HepG2 (cell line): Measurements from ENCODE around the gene RAI14. TPM values are rescaled to one million over a fixed set of nuclear protein-coding genes. Genes with fewer than 3 reads are reported as not detected.

ENCODE experiments used
- ATAC-seq: fragments of 200-7000 bp; cut with Tn5 transposase; 3 replicates; pipeline ENCODE4 v1.9.1; 2020; ENCODE audit warnings: mild to moderate bottlenecking, moderate library complexity
- BruUV-seq: library from RNA; stranded (reverse); fragments of 400-500 nt; replicated peaks from 2 replicates; lab custom pipeline; 2021; lab: Mats Ljungman, UMichigan
- CTCF ChIA-PET: fragments of 300-600 bp; formaldehyde crosslinking; extraction: SDS; loops from one replicate; lab custom pipeline; 2021; ENCODE audit warnings: low total read pairs, inconsistent platforms, low intra/inter-chr PET ratio; lab: Yijun Ruan, JAX
- POLR2A ChIA-PET: fragments of 350-600 bp; sonication (Branson Sonifier 250); formaldehyde crosslinking; loops from one replicate; lab custom pipeline; 2020; ENCODE audit warnings: antibody characterized with exemption, inconsistent platforms; lab: Yijun Ruan, JAX
- DNase-seq: peaks from one replicate; pipeline ENCODE4 v3.0.0-alpha.2; 2015; ENCODE audit warnings: low spot score
- FAIRE-seq: peaks from 3 replicates; lab custom pipeline; 2011; peaks lifted over from hg19 to GRCh38; lab: Jason Lieb, UNC
- H2AFZ ChIP-seq: one replicate; pipeline ENCODE4 v1.6.1; 2011; ENCODE audit warnings: low read length, inconsistent platforms
- H3K27ac ChIP-seq: fragments of 300-600 bp; 3 replicates; pipeline ENCODE4 v1.8.0; 2011; ENCODE audit warnings: mixed run types, mild to moderate bottlenecking, mixed read lengths, low read length, inconsistent platforms; ENCODE audit not compliant: insufficient read depth; ENCODE audit errors: extremely low read length
- H3K27me3 ChIP-seq, 2 experiments: fragments of 200-600 bp in 1 of 2; 2 replicates in 1 of 2; 3 replicates in 1 of 2; pipeline versions ENCODE4 v1.6.0 to v1.8.0; 2011; ENCODE audit warnings: low read length in 2 of 2, mild to moderate bottlenecking in 2 of 2, moderate library complexity in 2 of 2, inconsistent platforms in 1 of 2; ENCODE audit not compliant: insufficient read depth in 2 of 2, control insufficient read depth in 1 of 2
- H3K36me3 ChIP-seq, 2 experiments: fragments of 200-600 bp in 1 of 2; replicated peaks in 1 of 2; 2 replicates in 1 of 2; 3 replicates in 1 of 2; pipeline versions ENCODE4 v1.5.1 to v1.8.0; 2011; ENCODE audit warnings: low read length in 2 of 2, inconsistent platforms in 1 of 2; ENCODE audit not compliant: insufficient read depth in 2 of 2, control insufficient read depth in 1 of 2
- H3K4me1 ChIP-seq: 2 replicates; pipeline ENCODE4 v1.5.1; 2012; ENCODE audit warnings: low read length, inconsistent platforms; ENCODE audit not compliant: insufficient read depth
- H3K4me2 ChIP-seq: 2 replicates; pipeline ENCODE4 v1.6.0; 2011; ENCODE audit warnings: low read depth, low read length, inconsistent platforms
- H3K4me3 ChIP-seq, 3 experiments: fragments of 200-600 bp in 1 of 3; sonication (generic), shearing (Covaris generic) in 1 of 3; replicated peaks in 1 of 3; 2 replicates each; pipeline ENCODE4 v1.5.1; 2011 to 2016; ENCODE audit warnings: low read length in 3 of 3, inconsistent platforms in 2 of 3, low read depth in 2 of 3, mild to moderate bottlenecking in 2 of 3, control low read depth in 1 of 3, mixed read lengths in 1 of 3; ENCODE audit not compliant: insufficient read depth in 1 of 3
- H3K79me2 ChIP-seq: one replicate; pipeline ENCODE4 v1.6.1; 2011; ENCODE audit warnings: low read length, inconsistent platforms; ENCODE audit not compliant: insufficient read depth
- H3K9ac ChIP-seq: 2 replicates; pipeline ENCODE4 v1.6.0; 2011; ENCODE audit warnings: mild to moderate bottlenecking, low read depth, low read length, inconsistent platforms; ENCODE audit not compliant: insufficient read depth
- H3K9me3 ChIP-seq: 2 replicates; pipeline ENCODE4 v1.5.1; 2012; ENCODE audit warnings: mild to moderate bottlenecking, low read length
- H4K20me1 ChIP-seq: 2 replicates; pipeline ENCODE4 v1.6.0; 2011; ENCODE audit warnings: inconsistent platforms, mild to moderate bottlenecking, low read length, moderate library complexity; ENCODE audit not compliant: insufficient read depth
- AGO2 ChIP-seq: fragments of 200-400 bp; formaldehyde crosslinking; optimal IDR thresholded peaks from 2 replicates; pipeline ENCODE3; 2017; ENCODE audit warnings: mild to moderate bottlenecking, low read depth, low read length, moderate library complexity
- AHR ChIP-seq: IDR thresholded peaks from 2 replicates; pipeline ENCODE4 v1.6.1; 2018; ENCODE audit warnings: missing genetic modification reagents, missing compliant biosample characterization
- MXD1 ChIP-seq: sonication (generic); formaldehyde crosslinking; IDR thresholded peaks from 2 replicates; pipeline ENCODE4 v1.4.0; 2020; ENCODE audit warnings: mild to moderate bottlenecking, missing genetic modification reagents
- NR2F1 ChIP-seq, 2 experiments: fragments of 450-650 bp in 1 of 2; formaldehyde crosslinking in 1 of 2; IDR thresholded peaks; 2 replicates each; pipeline versions ENCODE4 v1.5.0 to v1.6.1; 2016 to 2020; ENCODE audit warnings: mild to moderate bottlenecking in 1 of 2, missing compliant biosample characterization in 1 of 2, missing genetic modification reagents in 1 of 2, moderate library complexity in 1 of 2
- RBM22 ChIP-seq: fragments of 200-400 bp; formaldehyde crosslinking; optimal IDR thresholded peaks from 2 replicates; pipeline ENCODE3; 2017; ENCODE audit warnings: mild to moderate bottlenecking, low read length, moderate library complexity
- RFX3 ChIP-seq: IDR thresholded peaks from 2 replicates; pipeline ENCODE4 v1.6.1; 2016; ENCODE audit warnings: missing biosample characterization, missing genetic modification reagents
- ZNF12 ChIP-seq: sonication (generic); formaldehyde crosslinking; IDR thresholded peaks from 2 replicates; pipeline ENCODE4 v1.5.0; 2020; ENCODE audit warnings: missing genetic modification reagents
- ZNF687 ChIP-seq: sonication (generic); formaldehyde crosslinking; IDR thresholded peaks from 2 replicates; pipeline ENCODE4 v1.5.1; 2020; ENCODE audit warnings: mild to moderate bottlenecking, missing genetic modification reagents, moderate library complexity
- ZSCAN22 ChIP-seq: sonication (generic); formaldehyde crosslinking; IDR thresholded peaks from 2 replicates; pipeline ENCODE4 v1.4.0; 2020; ENCODE audit warnings: mild to moderate bottlenecking, missing genetic modification reagents
- ZSCAN30 ChIP-seq: sonication (generic); formaldehyde crosslinking; IDR thresholded peaks from 2 replicates; pipeline ENCODE4 v1.5.0; 2020; ENCODE audit warnings: mild to moderate bottlenecking, missing genetic modification reagents
- WGBS: methylation state at CpG from one replicate; pipeline ENCODE4 v1.1.6; 2017; ENCODE audit warnings: low lambda C conversion rate; 5-methylcytosine and 5-hydroxymethylcytosine counted together
- in situ Hi-C: cut with HindIII; loops from 2 replicates; pipeline ENCODE4 v1.10.0; 2017; ENCODE audit warnings: low pct_unique_long_range_greater_than_20kb; ENCODE audit not compliant: extremely low pct_ligation_motif_present
- intact Hi-C: fragments of 100-400 bp; cut with micrococcal nuclease; formaldehyde crosslinking; loops from one replicate; pipeline ENCODE4 v1.10.0; 2022; ENCODE audit not compliant: unreplicated experiment
- polyA plus RNA-seq, 8 experiments: library from polyadenylated mRNA; depleted of rRNA in 3 of 8; stranded (reverse) in 7 of 8; unstranded in 1 of 8; fragments of >200 nt; fragmentation: Illumina TruSeq in 4 of 8; extraction: Trizol in 4 of 8; gene quantifications; 2 replicates each; pipeline versions ENCODE4 v1.2.1 to v1.2.3, GENCODE V29; 2011 to 2016; ENCODE audit warnings: low read depth in 4 of 8, missing spikeins in 1 of 8, mixed read lengths in 1 of 8; ENCODE audit not compliant: insufficient read depth in 1 of 8
- total RNA-seq, 5 experiments: library from RNA; depleted of rRNA; stranded (reverse); fragments of >200 nt; fragmentation: Illumina TruSeq; extraction: Trizol; gene quantifications; 2 replicates each; pipeline ENCODE4 v1.2.3, GENCODE V29; 2016; ENCODE audit warnings: low read depth in 1 of 5

Gene RAI14
- total and polyA plus RNA-seq, 2 of the 13 experiments (the other 11 are each of a cell fraction or from before 2014, with no cell fraction given) = 12.6 to 18.2 TPM

GRCh38 chr5:34804913-34805312 lies 148.8 kb downstream of the RAI14 start:
- CTCF ChIA-PET = no interaction called here
- H3K36me3 ChIP-seq = peaks cover 0 to 4% of the 10 kb centered on the region in 2 experiments; a peak in 2 of 5 replicates
- DNase-seq (no peak), ATAC-seq (no peak), FAIRE-seq (no peak)
- no peak overlapping the region for H3K4me3 ChIP-seq
- H3K9me3 ChIP-seq = no peaks in the 10 kb centered on the region
- POLR2A ChIA-PET = no interaction called here
- no peak overlapping the region for H2AFZ ChIP-seq
- no peak overlapping the region for H3K27ac ChIP-seq
- in situ Hi-C loops (no loop called here), intact Hi-C loops (no loop called here)
- no peaks in the 10 kb centered on the region for H3K79me2 ChIP-seq
- H3K27me3 ChIP-seq = no peaks in the 10 kb centered on the region
- no peak for TF ChIP-seq RFX3
- no peak for TF ChIP-seq ZSCAN22
- no peak for TF ChIP-seq ZNF12 (CRISPR knock-in tag)
- TF ChIP-seq, all 625 proteins: peak for 0
- Histone ChIP-seq H3K9ac (no peak overlapping the region), H3K4me2 (no peak overlapping the region), H4K20me1 (no peaks in the 10 kb centered on the region), H3K4me1 (no peaks in the 10 kb centered on the region)
- 95% methylated on average over 5 of the region's 5 CpGs for WGBS
- no TSS peak for BruUV-seq

DNA sequence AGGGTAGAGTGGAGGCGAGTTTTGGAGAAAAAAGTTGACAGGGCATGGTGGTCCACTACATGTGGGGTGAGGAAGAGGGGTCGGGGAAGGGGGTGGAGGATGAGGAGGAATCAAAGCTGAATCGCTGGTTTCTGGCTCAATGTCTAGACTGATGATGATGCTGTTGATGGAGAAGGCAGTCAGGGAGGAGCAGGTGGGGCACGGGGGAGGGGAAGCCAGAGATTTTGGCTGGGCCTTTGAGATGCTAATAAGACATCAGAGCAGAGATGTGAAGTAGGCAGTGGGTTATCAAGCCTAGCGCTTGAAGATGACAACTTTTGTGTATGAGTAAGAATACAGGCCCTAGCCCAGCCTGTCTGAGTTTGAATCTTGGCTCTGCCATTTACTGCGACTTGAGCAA lies 150.4 kb downstream of the RAI14 start:
- Histone ChIP-seq H2AFZ (no peak overlapping the region), H3K4me3 (no peak overlapping the region), H3K4me2 (no peak overlapping the region), H3K27me3 (no peaks in the 10 kb centered on the region), H3K9ac (no peak overlapping the region), H3K4me1 (no peaks in the 10 kb centered on the region), H3K36me3 (no peaks in the 10 kb centered on the region; a peak in 1 of 5 replicates), H4K20me1 (no peaks in the 10 kb centered on the region), H3K27ac (no peak overlapping the region), H3K79me2 (no peaks in the 10 kb centered on the region), H3K9me3 (no peaks in the 10 kb centered on the region)
- FAIRE-seq (no peak), DNase-seq (no peak), ATAC-seq (no peak)
- ChIA-PET POLR2A (no interaction called here), CTCF (no interaction called here)
- intact Hi-C loops (no loop called here), in situ Hi-C loops (no loop called here)
- no TSS peak for BruUV-seq
- no peak for TF ChIP-seq AHR
- TF ChIP-seq AGO2 = no peak
- no peak for TF ChIP-seq ZNF687 (CRISPR knock-in tag)
- no peak for TF ChIP-seq RBM22
- TF ChIP-seq NR2F1 (CRISPR knock-in tag; IDR thresholded peaks at IDR 0.05) = no peak
- no peak for TF ChIP-seq MXD1
- no peak for TF ChIP-seq ZSCAN30 (CRISPR knock-in tag)
- WGBS = 95% methylated on average over 5 of the region's 6 CpGs
